ENCODE data around the gene ARNT2. TPM values are rescaled to one million over a fixed set of nuclear protein-coding genes. Genes with fewer than 3 reads are reported as not detected.

ARNT2 gene
- total RNA-seq, 6 experiments from 2014 or later: 2.4 to 16.6 (median 15.5) TPM

DNA sequence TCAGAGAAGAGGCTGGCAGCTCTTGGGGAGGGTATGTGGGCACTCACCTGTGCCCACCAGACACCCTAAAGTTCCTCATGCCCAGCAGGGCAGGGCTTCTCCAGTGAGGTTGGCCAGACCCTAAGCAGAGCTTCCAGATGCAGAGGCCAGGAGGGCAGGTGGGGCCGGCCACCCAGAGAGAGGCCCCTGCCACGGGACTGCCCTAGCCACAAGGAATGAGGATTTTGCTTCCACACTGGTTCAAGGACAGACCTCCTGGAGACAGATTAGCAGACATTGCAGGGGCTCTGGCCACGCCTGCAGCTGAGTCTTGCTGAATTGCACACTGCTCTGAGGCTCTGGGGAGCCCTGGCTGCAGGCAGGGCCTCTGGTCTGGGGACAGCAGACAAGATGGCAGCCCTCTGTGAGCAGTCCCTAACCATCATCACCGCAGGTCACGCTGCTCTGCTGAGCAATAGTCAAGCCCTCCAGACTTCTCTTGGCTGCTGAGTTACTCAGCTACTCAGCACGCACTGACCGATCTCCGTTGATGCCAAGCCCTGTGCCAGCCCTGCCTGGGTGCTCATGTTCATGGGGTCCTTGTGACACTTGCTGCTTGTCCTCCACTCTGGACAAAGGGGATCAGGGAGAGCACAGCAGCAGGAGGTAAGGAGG is 173.5 kb downstream of the ARNT2 start:
- Mint-ChIP-seq H3K9me3 (no peaks in the 10 kb centered on the region), H3K36me3 (ENCODE audit: low read depth) (peaks cover 25% of the 10 kb centered on the region), H3K4me1 (ENCODE audit: low read depth) (peaks cover 49% of the 10 kb centered on the region), H3K4me3 (no peak overlapping the region), H3K27me3 (ENCODE audit: insufficient read depth) (peaks cover 5% of the 10 kb centered on the region; the same call in 1 of the 2 replicates), H3K27ac (no peak overlapping the region)
- no peak for DNase-seq
- TF ChIP-seq CTCF (IDR thresholded peaks at IDR 0.05): no peak

DNA sequence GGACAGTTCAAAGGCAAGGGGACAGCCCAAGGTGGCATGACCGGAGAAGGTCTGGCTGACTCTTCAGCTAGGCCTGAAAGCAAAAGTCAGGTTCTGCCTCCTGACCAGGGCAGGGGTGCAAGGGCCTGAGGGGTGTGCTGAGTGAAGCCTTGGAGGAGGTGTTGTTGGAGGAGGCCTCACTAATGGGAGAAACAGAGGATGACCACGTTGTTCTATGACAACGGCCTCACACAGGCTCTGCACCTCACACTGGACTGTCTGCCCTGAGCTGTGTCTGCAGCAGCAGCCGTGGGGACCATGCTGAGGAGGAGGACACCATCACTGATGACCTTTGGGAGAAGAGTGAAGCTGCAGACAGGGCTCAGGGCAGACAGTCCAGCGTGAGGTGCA is 174.0 kb downstream of the ARNT2 start:
- Mint-ChIP-seq H3K4me3 (no peak overlapping the region), H3K27me3 (ENCODE audit: insufficient read depth) (peaks cover 5% of the 10 kb centered on the region; the same call in 1 of the 2 replicates), H3K36me3 (ENCODE audit: low read depth) (peaks cover 29% of the 10 kb centered on the region), H3K9me3 (no peaks in the 10 kb centered on the region), H3K4me1 (ENCODE audit: low read depth) (peaks cover 50% of the 10 kb centered on the region), H3K27ac (no peak overlapping the region)
- no peak for DNase-seq
- no peak for TF ChIP-seq CTCF (IDR thresholded peaks at IDR 0.05)

GRCh38 chr15:80578871-80579270 is 174.7 kb downstream of the ARNT2 start:
- H3K4me1 Mint-ChIP-seq (ENCODE audit: low read depth): peaks cover 53% of the 10 kb centered on the region
- no peak overlapping the region for H3K4me3 Mint-ChIP-seq
- no peak for DNase-seq
- no peak overlapping the region for H3K27ac Mint-ChIP-seq
- no peaks in the 10 kb centered on the region for H3K9me3 Mint-ChIP-seq
- H3K27me3 Mint-ChIP-seq (ENCODE audit: insufficient read depth): peaks cover 5% of the 10 kb centered on the region; the same call in 1 of the 2 replicates
- H3K36me3 Mint-ChIP-seq (ENCODE audit: low read depth): peaks cover 33% of the 10 kb centered on the region
- TF ChIP-seq CTCF (IDR thresholded peaks at IDR 0.05): no peak

- DNase-seq: no peak
- peak overlapping the region; percentile 73 for H3K27ac Mint-ChIP-seq
- H3K36me3 Mint-ChIP-seq (ENCODE audit: low read depth): peaks cover 38% of the 10 kb centered on the region
- H3K4me1 Mint-ChIP-seq (ENCODE audit: low read depth): peaks cover 55% of the 10 kb centered on the region
- TF ChIP-seq CTCF (IDR thresholded peaks at IDR 0.05): no peak
- H3K4me3 Mint-ChIP-seq: no peak overlapping the region
- no peaks in the 10 kb centered on the region for H3K9me3 Mint-ChIP-seq
- H3K27me3 Mint-ChIP-seq (ENCODE audit: insufficient read depth): peaks cover 5% of the 10 kb centered on the region; the same call in 1 of the 2 replicates
Observed at GRCh38 chr15:80579611-80580010, 175.4 kb downstream of the ARNT2 start.

GRCh38 chr15:80580106-80580505 is 175.9 kb downstream of the ARNT2 start:
- peaks cover 58% of the 10 kb centered on the region for H3K4me1 Mint-ChIP-seq (ENCODE audit: low read depth)
- no peaks in the 10 kb centered on the region for H3K9me3 Mint-ChIP-seq
- peaks cover 5% of the 10 kb centered on the region; the same call in 1 of the 2 replicates for H3K27me3 Mint-ChIP-seq (ENCODE audit: insufficient read depth)
- 0 out of 2 replicates have a peak overlapping the region, but pooled peaks have one; percentile 2 for H3K4me3 Mint-ChIP-seq
- H3K36me3 Mint-ChIP-seq (ENCODE audit: low read depth): peaks cover 36% of the 10 kb centered on the region
- H3K27ac Mint-ChIP-seq: peak overlapping the region; percentile 73
- DNase-seq: peak; percentile 82
- TF ChIP-seq CTCF (IDR thresholded peaks at IDR 0.05): no peak

All from HFFc6 (cell line).